Kidney epithelial cell (primary cell): Measurements from ENCODE around the gene CDH13. TPM values are rescaled to one million over a fixed set of nuclear protein-coding genes. Genes with fewer than 3 reads are reported as not detected.

Experiments used
- DNase-seq: peaks from one replicate; pipeline ENCODE4 v3.0.0-alpha.2; 2010; ENCODE audit warnings: low read depth
- H3K27me3 ChIP-seq: 2 replicates; pipeline ENCODE4 v1.6.0; 2011; ENCODE audit warnings: low read length; ENCODE audit not compliant: control insufficient read depth, insufficient read depth
- H3K36me3 ChIP-seq: 2 replicates; pipeline ENCODE4 v1.5.1; 2011; ENCODE audit warnings: low read length; ENCODE audit not compliant: control insufficient read depth, insufficient read depth
- H3K4me3 ChIP-seq: 2 replicates; pipeline ENCODE4 v1.5.1; 2011; ENCODE audit warnings: low read depth, mild to moderate bottlenecking, control low read depth, low read length
- total RNA-seq: library from RNA; depleted of rRNA; stranded (reverse); fragments of >200 nt; gene quantifications from 2 replicates; pipeline ENCODE4 v1.2.3, GENCODE V29; 2015
- TF ChIP-seq, protein P1 (sequence below): IDR thresholded peaks from 2 replicates; pipeline ENCODE4 v1.5.1; 2011; ENCODE audit warnings: mild to moderate bottlenecking, moderate library complexity, low read length, control low read depth, inconsistent platforms; ENCODE audit not compliant: insufficient read depth, poor library complexity, severe bottlenecking

CDH13 gene
- total RNA-seq, 1 donor from 2014 or later: 32.8 TPM

DNA sequence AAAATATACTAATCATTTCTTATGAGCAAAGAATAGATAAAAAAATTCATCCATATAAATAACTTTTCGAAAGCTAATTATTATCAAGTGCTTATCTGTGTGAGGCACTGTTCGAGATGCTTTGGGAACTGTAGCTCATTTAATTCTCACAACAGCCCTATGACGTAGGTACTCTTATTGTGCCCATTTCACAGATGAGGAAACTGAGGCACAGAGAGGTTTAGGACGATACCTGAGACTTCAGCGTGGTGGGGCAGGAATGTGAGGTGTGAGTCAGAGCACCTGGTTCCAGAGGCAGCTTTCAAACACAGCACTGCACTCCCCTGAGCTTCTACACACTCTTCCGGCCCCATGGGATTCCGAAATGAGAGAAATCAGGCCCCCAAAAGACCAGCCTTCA lies 995.2 kb downstream of the CDH13 start:
- Histone ChIP-seq H3K27me3 (no peaks in the 10 kb centered on the region), H3K4me3 (no peak overlapping the region), H3K36me3 (no peaks in the 10 kb centered on the region)
- TF ChIP-seq, protein P1, sequence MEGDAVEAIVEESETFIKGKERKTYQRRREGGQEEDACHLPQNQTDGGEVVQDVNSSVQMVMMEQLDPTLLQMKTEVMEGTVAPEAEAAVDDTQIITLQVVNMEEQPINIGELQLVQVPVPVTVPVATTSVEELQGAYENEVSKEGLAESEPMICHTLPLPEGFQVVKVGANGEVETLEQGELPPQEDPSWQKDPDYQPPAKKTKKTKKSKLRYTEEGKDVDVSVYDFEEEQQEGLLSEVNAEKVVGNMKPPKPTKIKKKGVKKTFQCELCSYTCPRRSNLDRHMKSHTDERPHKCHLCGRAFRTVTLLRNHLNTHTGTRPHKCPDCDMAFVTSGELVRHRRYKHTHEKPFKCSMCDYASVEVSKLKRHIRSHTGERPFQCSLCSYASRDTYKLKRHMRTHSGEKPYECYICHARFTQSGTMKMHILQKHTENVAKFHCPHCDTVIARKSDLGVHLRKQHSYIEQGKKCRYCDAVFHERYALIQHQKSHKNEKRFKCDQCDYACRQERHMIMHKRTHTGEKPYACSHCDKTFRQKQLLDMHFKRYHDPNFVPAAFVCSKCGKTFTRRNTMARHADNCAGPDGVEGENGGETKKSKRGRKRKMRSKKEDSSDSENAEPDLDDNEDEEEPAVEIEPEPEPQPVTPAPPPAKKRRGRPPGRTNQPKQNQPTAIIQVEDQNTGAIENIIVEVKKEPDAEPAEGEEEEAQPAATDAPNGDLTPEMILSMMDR: no peak
- no peak for DNase-seq

DNA sequence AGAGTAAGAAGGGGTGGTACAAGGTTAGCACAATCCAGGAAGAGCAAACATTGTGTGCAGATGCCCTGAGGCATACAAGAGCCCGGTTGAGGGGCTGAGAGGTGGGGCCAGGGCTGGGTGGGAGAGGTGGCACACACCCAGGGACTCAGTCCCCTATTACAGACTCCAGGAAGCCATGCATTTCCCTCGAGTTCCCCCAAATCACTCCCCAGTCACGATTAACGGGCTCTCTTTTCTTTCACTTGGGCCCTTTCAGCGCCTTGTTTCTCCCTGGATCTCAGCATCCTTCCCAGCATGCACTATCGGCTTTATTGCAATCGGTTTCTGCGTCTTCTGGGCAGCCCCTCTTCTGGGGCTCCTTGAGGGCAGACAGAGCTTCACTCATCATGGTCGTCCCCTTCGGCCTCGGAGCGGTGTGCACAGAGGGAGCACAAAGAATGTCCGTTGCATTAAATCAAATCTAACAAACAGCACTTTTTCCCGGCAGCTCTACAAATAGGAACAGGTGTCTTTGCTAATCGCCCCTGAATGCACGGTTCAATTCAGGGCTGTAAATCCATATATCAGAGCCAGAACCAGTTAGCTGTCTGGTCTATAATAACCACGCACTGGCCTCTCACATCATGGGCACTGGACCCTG lies 996.4 kb downstream of the CDH13 start:
- Histone ChIP-seq H3K27me3 (no peaks in the 10 kb centered on the region), H3K4me3 (no peak overlapping the region), H3K36me3 (no peaks in the 10 kb centered on the region)
- TF ChIP-seq, protein P1: no peak
- DNase-seq: no peak

DNA sequence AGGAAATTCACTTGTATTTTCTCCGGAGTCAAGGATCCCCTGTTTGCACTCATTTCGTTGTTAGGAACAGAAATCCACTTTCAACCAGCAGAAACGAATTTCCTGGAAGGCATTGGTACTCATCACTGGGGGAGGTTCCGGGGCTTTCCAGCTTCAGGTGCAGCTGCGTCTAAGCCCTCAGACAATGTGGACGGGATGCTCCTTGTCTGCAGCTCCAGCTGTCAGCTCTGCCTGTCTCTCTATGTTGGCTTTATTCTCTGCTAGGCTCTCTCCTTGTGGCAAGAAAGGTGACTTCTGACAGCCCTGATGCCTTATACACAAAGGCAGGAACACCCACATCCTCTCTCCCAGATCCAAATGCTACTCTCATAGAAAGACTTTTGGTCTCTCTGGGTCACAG lies 997.1 kb downstream of the CDH13 start:
- H3K27me3 ChIP-seq: no peaks in the 10 kb centered on the region
- H3K4me3 ChIP-seq: no peak overlapping the region
- DNase-seq: no peak
- TF ChIP-seq, protein P1: no peak
- no peaks in the 10 kb centered on the region for H3K36me3 ChIP-seq

DNA sequence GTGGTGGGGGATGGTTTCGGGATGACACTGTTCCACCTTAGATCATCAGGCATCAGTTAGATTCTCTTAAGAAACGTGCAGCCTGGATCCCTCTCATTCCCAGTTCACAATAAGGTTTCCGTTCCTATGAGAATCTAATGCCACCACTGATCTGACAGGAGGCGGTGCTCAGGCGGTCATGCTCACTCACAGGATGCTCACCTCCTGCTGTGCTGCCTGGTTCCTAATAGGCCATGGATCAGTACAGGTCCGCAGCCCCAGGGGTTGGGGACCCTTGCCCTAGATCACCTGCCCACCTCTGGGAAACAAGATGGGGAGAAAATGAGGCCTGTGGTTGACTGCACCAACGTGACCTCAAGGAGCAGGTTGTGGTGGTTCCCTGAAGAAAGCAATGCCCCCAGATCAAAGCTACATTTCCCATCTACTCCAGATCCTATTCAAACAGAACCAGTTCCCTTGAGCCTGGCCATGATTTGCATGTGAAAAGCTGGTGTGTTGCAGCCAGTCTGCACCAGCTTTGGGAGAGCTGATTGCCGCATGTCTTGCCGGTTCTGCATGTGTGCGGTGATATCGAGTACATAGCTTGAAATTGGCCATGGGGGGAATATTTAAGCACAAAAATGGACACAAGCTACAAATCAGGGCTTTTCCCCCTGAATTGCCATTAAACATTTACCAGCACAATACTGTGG lies 997.8 kb downstream of the CDH13 start:
- Histone ChIP-seq H3K27me3 (no peaks in the 10 kb centered on the region), H3K4me3 (no peak overlapping the region), H3K36me3 (no peaks in the 10 kb centered on the region)
- no peak for DNase-seq
- TF ChIP-seq, protein P1: no peak

DNA sequence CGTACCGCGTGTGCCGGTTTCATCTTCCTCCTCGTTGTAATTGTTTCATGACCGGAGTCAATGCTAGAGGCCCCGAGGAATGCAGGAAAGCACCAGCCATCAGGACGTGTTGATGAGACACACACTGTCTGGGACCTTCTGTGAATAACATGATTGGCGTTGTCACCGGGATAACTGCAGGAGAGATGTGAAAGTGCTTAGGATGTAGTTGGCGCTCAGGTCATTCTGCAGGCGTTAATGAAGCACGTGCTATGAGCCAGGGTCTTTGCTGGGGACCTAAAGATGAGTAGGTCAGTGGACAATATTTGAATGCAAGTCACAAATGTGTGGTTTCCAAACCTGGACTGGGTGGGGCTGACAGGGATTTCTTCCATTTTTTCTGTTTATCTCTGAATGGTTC lies 999.4 kb downstream of the CDH13 start:
- Histone ChIP-seq H3K4me3 (no peak overlapping the region), H3K27me3 (no peaks in the 10 kb centered on the region), H3K36me3 (no peaks in the 10 kb centered on the region)
- DNase-seq: no peak
- TF ChIP-seq, protein P1: no peak
